RPMI7951 (cell line): ENCODE measurements around the gene CELA3A. TPM values are rescaled to one million over a fixed set of nuclear protein-coding genes. Genes with fewer than 3 reads are reported as not detected.
A peak's percentile ranks its signal among the peaks of the same experiment; 100 is the strongest.
"Not testable (repeated sequence)": the region's sequence is repeated elsewhere in the genome, so short reads cannot be mapped to it uniquely, and the experiment has no call there.

Experiments used
- DNase-seq: peaks from one replicate; pipeline ENCODE4 v3.0.0-alpha.2; 2012; ENCODE audit warnings: low read depth
- total RNA-seq: library from RNA; depleted of rRNA; stranded (reverse); fragments of >200 nt; shearing (Covaris generic); gene quantifications from 2 replicates; pipeline ENCODE4 v1.2.3, GENCODE V29; 2014; rRNA removed

CELA3A gene
- total RNA-seq, result not detected in 2 replicates

GRCh38 chr1:22001409-22001808, at the start of gene CELA3A:
TSS of gene CELA3A (plus strand) at chr1:22001657. CDS start at chr1:22001675, 18 bp downstream.
- DNase-seq, result no peak

GRCh38 chr1:21952786-21953520, 48.5 kb upstream of the CELA3A start:
- DNase-seq, result no peak

DNA sequence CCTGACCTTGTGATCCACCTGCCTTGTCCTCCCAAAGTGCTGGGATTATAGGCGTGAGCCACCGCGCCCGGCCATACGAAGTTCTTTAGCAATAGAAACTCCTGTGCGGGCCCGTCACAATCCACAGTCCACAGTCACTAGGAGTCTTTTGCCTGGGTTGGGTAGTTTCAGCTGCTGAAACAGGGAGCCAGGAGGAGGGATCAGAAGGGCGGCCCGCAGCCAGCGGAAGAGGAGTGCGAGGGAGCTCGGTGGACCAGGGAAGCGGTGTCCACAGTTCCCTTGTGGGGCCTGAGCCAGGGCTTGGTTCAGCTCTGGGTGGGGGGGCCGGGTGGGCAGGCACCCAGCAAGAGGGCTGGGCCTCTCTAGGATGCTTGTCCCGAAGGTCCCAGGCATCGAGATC, 46.4 kb upstream of the CELA3A start:
- DNase-seq, result no peak

- DNase-seq, result no peak
Measured at GRCh38 chr1:21955501-21956281, 45.8 kb upstream of the CELA3A start.

DNA sequence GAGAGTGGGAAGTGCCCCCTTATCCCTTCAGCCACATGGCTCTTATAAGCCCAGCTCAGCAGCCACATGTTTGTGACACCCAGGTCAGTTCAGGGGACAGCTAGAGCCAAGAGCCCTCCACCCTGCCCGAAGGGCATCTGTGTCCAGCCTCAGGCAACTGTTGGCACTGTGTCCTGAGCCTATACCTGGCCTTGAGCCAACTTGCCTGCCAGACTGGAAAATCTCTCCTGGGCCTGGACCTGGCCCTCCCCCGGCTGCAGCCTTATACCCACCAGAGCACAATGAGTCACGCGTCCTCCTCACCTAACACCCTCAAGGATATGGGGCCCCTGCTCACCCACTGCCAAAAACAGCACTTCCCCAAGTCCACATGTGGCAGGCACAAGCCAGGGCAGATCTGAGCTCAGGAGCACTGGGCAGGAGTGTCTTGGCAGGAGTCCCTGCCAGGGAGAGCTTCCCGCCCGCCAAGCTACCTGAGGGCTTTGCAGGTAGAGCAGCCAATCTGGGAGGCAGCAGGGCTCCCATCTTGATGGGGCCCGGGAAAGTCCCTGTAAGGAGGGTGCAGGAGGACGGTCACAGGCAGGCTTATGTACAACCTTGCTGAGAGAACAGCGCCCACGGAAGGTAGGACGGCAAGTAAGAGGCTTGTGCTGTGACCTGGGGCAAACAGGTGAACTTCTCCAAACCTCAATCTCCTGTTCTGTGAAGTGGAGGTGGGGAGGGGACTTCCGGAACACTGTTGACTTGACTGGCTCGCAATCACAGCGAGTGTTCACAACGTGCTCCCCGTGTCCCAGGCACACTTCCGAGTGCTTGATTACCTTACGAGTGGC, 44.5 kb upstream of the CELA3A start:
- DNase-seq, result peak; percentile 63

DNA sequence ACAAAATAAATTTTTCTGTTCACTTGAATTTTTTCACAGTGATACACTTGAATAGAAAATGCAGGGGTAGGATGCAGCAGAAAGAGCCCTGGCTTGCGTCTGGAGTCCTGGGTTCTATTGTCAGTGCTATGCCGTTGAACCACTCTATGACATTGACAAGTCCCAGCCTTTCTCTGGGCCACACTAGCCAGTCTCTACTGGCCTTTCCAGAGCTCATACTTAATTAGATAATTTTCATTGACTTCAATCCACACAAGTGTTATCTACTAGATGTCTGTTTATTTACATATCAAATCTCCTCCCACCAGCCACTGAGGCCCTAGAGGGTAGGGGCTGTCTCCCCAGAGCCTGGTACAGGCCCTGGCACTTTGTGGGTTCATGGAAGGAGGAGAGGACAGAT, 40.1 kb upstream of the CELA3A start:
- no peak for DNase-seq

DNA sequence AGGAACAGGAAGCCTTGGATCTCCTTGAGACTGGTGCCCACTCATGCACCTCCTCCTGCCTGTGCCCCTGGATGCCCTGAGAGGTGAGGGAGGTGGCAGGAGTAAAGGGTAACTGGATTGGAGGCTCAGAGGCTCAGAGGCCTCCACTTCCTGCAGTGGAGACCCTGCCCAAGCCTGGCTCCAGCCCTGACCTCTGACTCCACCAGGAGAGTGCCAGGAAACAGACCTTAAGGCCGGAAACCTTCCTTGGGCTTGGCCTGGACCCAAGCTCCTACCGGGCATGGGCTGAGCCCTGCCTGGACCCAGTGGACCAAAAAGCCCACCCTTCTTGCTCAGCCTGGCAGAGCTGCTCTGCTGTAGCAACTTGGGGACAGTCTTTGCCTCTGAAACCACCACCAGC, 39.7 kb upstream of the CELA3A start:
- DNase-seq, result no peak

DNA sequence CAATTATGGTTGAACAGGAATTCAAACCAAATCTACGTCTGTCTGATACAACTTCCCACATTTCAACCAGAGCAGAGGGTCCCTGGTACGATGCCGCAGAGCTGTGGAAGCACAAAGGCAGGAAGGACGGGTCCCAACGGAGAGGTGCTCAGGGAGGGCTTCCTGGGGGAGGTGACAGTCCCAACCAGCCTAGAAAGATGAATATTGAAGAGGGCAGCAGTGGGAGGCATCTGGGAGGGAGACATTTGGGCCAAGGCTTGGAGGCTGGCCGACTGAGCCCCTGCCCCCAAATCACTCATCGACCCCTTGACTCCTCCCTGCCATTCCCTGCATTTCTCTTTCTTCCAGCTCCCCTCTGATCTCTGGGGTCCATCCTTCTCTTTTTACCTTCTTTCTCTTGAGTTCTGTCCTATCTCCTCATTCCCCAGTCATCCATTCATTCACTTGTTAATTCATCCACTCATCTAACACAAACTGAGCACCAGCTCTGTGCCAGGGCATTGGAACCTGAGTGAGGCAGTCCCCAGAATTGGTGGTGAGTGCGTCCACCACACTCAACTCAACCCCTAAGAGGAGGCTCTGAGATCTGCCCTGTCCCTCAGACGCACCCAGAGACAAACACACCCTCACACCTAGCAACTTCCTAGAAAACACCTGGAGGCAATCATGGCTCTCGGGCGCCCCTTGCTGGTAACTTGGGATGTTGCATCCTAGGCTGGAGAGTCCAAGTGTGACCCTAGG, 37.8 kb upstream of the CELA3A start:
- peak; percentile 66 for DNase-seq

DNA sequence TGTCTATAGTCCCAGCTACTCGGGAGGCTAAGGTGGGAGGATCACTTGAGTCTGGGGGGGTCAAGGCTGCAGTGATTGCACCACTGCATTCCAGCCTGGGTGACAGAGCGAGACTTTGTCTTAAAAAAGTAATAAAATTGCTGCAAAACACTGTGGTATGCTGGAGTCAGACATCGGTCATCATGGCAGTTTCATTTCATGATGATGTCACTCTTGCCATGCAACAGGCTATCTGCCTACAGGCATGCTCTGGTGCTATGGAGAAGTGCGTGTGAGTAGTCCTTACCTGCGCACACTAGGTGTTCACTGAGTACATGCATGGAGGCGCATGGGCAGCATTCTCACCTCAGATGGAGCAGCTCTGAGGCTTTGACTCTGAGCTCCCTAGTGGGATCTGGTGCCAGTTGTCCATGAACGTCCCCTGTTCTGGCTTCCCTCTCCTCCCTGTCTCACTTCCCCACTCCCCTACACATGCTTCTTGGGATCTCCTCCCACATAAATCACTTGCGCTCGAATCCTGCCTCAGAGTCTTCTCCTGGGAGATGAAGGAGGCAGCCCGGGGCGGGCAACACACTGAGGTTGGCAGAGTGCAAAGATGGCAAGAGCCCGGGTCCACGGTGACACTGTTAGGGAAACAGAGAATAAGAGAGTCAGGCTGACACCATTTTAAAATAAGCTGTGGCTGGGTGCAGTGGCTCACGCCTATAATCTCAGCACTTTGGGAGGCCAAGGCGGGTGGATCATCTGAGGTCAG, 35.0 kb upstream of the CELA3A start:
- DNase-seq, result peak; percentile 47

DNA sequence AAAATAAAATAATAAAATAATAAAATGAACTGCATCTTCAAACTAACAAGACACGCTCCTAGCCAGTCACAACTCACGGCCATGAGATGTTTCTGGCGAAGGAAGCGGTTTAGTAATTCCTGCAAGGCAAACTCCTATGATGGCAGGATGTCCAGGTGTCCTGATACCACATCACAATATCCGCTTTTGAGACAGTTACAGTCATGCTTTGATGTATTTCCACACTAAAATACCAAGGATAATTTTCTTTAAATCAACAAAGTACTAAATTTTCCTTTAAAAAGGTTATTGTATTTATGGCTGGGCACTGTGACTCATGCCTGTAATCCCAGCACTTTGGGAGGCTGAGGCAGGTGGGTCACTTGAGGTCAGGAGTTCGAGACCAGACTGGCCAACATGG, 34.2 kb upstream of the CELA3A start:
- DNase-seq, result not testable (repeated sequence)

GRCh38 chr1:21969066-21969465, 32.4 kb upstream of the CELA3A start:
- not testable (repeated sequence) for DNase-seq

- not testable (repeated sequence) for DNase-seq
Measured at GRCh38 chr1:21970523-21970922, 30.9 kb upstream of the CELA3A start.

GRCh38 chr1:21972973-21973441, 28.4 kb upstream of the CELA3A start:
- not testable (repeated sequence) for DNase-seq

DNA sequence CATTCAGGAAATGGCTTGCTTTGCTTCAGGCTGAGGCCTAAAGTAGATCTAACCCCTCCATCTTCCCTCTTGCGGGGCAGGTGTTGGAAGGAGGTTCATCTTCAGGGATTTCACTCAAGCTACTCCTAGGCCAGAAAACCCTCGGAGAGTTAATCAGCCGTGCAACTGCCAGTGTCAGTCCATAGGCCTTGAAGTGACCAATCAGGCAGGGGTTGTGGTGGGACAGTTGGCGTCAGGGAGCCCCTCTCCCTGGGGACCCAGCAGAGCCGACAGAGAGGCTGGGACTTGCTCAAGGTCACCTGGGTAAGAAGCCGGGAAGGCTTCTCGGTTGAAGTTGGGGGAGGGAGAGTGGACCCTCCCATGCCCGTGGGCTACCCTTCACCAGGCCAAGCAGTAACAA, 27.5 kb upstream of the CELA3A start:
- DNase-seq, result not testable (repeated sequence)

DNA sequence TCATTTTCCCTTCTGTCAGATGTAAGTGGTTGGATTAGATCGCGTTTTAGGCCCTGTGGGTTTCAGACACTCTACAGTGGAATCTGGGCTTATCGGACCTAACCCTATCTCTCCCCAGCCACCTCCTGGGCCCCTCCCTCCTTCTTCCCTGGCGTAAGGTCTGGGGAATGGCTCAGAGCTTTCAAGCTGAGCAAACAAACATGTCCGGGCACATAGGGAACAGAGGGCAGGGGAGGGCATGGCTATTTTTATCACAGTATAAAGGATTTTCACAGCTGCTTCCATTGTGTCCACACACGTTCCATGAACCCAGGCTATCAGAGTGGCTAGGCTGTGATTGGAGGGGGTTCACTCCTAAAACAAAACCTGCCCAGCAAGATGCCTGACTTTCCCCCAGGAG, 26.8 kb upstream of the CELA3A start:
- not testable (repeated sequence) for DNase-seq

- DNase-seq, result not testable (repeated sequence)
Measured at GRCh38 chr1:21975296-21975695, 26.2 kb upstream of the CELA3A start.

GRCh38 chr1:21976703-21977239, 24.7 kb upstream of the CELA3A start, which contains the start of gene CELA3B:
TSS of gene CELA3B (plus strand) at chr1:21977022. CDS start at chr1:21977040, 18 bp downstream.
- not testable (repeated sequence) for DNase-seq

DNA sequence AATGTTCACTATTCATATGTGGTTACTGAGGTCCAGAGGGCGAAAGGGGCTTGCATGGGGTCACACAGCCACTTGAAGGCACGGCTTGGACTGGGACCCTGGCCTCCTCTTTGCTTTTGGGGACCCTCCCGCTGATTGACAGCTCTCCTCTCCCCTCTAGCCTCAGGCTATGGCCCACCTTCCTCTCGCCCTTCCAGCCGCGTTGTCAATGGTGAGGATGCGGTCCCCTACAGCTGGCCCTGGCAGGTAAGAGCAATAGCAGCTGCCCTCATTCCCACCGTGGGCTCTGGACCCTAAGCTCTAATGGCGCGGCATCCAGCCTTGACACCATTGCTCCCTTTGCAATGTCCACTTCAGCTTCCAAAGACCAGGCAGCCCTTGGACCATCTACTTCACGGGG, 23.2 kb upstream of the CELA3A start:
- not testable (repeated sequence) for DNase-seq

GRCh38 chr1:21980515-21981220, 20.8 kb upstream of the CELA3A start:
- DNase-seq, result peak; percentile 14
